HG03354 (cell line): ENCODE measurements around the gene POLD2.
A peak's percentile ranks its signal among the peaks of the same experiment; 100 is the strongest.

ENCODE experiments used
- ATAC-seq: cut with Tn5 transposase; IDR thresholded peaks from one replicate; pipeline ENCODE4 v1.9.1; 2021; ENCODE audit warnings: mild to moderate bottlenecking; ENCODE audit not compliant: unreplicated experiment, poor library complexity, severe bottlenecking

POLD2 gene

GRCh38 chr7:44103923-44104859 is 19.2 kb downstream of the POLD2 start, which contains the start of gene AEBP1:
Gene AEBP1, plus strand, starts transcription at chr7:44104345. Its CDS starts 321 bp downstream, at chr7:44104666.
- no peak for ATAC-seq

DNA sequence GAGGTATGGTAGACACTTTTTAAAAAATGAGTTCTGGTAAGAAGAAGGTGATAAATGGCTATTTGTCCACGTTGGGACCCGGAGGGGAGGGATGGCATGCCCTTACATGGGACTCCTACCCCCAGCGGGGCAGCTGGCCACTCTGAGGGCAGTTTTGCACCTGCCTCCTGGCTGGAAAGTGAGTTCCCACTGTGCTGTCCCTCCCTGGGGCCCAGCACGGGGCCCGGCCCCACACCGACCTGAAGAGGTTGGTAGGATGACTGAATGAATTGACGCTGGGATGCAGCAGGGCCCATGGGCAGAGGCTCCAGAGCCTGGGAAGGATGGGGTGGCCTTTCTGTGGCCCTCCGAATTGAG is 19.8 kb downstream of the POLD2 start:
- ATAC-seq: no peak

DNA sequence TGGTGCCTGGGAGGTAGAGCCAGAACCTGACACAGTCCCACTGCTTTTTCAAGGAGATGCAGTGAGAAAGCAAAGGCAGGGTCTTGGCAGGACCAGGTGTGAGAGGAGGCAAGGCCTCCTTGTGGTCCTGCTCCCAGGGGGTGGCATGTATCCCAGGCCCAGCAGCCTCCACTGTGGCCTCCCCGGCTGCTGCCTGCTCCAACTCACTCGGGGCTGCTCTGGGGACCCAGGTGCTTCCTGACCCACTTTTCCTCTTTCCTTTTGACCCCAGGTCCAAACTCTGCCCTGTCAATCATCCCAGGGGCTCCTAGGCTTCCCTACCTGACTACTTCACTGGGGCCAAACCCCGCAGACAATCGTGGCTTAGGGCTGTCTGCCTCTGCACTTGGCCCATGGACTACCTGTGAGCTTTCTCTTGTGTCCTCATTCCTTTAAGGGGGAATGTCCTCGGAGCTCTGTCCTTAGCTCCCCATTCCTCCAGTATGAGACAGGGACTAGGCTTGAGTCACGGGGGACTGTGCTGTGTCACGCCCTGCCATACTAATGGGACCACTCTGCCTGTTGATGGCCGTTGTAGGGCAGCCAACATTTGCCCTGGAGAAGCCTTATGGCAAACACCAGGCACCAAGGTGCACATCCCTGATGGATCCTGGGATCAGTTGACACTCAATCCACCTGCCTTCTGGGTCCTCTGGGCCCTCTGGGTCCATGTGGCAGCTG is 20.3 kb downstream of the POLD2 start:
- no peak for ATAC-seq

DNA sequence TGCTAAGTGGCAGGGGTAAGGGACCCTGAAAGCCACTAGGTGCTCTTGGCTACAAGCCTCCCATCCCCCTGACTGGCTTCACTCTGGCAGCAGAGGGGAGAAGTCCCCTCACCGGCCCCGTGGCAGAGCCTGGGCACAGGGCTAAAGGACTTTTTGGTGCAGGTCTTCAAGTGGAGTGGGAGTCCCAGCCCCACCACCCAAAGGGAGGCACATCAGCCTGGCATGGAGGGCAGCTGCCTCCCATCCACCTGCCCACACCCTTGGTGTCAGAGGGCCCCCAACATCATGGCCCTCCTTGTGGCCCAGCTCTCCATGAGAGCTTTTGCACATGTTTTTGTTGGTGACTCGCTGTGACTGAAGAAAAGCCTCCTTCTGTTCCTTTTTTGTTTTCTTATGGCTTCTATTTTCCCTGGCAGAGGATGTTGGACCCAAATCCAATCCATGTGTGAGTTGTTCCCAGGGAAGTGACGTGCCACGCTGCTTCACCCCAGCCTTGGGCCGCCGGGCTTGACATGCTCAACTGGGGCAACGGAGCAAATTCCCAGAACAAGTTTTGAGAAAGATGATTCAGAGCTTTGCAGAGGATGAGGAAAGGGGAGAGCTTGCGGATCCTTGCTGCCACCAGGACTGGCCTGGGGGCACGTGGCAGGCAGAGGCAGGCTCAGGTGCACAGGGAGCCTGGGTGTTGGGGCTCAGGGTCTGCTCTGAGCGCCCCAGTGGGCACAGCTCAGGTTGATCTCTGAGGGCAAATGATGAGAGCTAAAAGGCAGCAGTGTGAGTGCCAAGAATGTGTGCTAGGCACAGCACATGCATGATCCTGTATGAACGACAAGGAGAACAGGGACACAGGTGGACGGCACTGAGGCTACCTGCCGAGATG is 21.1 kb downstream of the POLD2 start:
- ATAC-seq: no peak

DNA sequence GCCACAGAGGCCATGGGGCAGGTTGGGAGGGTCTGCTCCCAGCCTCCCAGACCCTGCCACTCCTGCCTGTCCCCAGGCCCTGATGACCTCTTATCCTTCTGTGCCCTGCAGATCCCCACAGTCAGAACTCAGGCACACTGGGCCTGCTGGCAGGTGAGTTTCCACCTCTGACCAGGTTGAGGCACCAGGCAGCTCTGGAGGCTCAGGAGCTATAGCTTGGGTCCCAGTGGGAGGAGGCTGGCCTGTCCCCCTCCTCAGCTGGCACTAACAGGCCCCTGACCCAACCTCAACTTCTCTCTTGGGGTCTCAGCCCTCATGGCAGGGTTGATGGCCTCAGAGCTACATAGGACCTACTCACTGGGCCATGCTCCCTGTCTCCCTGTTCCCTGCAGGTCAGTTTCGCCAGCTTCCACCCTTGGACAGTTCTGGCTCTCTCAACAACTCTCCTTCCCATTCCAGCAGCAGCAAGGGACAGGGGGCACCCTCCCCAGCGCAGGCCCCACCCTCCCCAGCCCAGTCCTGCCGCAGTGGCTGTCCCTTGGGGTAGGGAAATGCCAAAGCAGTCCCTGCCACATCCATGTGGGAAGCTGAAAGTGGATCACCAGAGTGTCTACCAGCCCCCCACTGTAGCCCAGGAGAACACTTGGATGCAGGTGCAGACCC is 21.9 kb downstream of the POLD2 start:
- ATAC-seq: no peak

DNA sequence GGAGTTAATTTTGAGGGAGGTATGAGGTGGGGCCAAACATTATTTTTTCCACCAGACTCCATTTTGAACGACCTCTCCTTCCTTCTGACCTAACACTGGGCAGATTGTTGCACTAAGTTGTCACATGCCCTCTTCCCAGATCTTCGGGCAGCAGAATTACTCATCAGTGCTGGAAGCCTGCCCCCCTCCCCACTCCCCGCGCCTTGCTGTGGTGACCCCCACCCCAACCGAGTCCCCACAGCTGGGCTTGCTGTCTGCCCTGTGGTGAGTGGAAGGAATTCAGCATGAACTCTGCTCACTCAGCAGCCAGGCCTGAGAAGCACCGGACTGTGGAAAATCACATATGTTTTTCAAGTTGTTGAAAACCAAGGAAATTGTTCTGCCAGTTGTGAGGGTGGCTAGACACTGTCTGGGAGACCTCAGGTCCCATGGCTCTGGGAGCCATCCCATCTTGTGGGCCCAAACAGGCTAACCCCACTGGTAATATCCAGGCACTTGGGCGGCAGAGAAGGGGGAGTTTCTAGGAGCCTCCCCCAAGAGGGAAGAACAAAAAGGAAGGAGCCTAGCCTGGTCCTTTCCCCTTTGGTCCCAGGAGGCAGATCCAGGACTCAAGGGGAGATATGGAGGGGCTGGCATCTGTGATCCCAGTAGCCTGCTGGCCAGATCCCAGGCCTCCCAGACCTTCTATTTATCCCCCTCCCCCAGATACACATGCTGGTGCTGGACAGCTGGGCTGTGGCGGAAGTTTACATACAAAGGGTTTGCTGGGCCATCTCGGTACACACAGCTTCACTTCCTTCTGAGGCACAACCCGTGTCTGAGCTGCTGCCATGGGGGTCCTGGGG is 22.7 kb downstream of the POLD2 start:
- no peak for ATAC-seq

DNA sequence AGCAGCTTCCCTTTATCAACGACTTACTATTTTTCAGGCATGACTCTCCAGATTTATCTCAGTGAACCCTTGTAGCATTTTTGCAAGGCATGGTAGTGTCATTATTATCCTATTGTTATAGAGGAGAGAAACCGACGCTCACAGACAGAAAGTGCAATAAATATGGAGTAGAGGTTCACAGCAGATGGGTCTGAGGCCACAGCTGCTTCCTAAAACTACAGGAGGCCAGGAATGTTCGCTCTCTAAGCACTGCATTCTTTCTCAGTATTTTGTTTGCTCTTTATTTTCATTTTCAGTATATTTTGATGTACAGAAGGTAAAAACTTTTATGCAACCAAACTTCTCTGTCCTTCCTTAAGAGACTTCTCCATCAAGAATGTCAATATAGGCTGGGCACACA is 23.7 kb downstream of the POLD2 start:
- no peak for ATAC-seq

GRCh38 chr7:44098092-44099068 is 25.0 kb downstream of the POLD2 start:
- no peak for ATAC-seq

DNA sequence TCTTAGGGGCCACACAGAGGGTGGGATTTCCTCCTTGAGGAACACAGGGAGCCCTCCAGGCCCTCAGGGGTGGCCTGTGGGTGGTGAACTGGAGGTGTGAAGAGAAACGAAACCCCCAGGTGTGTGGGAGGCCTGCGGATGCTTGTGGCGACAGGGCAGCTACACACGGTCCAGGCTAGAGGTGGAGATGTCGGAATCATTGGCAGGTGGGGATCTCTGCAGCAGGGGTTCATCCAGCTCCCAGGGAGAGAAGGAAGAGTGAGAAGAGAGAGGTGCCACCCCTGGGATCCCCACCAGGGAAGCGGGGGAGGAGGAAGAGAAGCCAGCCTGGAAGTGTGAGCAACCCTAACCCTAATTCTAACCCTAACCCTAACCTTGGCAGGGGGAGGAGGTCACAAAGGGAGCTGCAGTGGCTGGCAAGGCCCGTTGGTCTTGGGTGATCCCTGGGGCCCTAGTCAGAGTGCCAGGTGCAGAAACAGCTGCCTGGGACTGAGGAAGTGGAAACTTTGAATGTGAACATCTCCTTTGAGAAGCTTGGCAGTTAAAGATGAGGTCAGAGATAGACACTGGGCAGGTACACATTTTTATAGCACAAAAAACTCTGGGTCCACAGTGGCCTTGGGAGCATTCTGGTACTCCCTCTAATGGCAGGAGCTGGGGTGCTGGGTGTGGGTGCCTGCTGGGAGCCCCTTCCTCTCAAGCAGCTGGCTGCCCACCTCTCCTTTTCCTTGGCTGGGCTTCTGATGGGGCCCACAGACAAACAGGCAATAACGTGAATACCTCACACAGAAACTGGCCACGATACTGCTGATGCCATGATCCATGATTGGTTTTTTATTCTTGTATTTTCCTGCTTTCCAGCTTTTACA is 26.1 kb downstream of the POLD2 start:
- peak; percentile 85 for ATAC-seq

GRCh38 chr7:44096326-44096881 is 26.9 kb downstream of the POLD2 start:
- no peak for ATAC-seq

DNA sequence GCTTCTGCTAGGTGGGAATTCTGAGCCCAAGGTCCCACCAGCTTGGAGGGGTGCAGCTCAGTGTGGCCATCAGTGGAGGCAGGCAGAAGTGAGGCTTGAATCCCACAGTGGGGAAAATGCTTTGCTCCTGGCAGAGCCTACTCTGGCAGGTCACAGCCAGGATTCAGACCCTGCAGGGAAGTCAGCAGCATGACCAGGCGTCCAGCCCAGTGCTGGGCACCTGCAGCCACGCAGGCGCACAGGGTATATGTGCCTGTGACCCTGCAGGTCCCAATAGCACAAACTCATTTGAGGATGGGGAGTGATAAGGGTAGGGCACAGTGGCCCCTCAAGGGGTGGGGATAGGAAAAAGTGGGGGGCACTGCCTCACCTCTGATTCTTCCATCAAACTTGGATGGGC is 27.6 kb downstream of the POLD2 start:
- ATAC-seq: no peak

GRCh38 chr7:44094883-44095592 is 28.3 kb downstream of the POLD2 start:
- ATAC-seq: no peak

DNA sequence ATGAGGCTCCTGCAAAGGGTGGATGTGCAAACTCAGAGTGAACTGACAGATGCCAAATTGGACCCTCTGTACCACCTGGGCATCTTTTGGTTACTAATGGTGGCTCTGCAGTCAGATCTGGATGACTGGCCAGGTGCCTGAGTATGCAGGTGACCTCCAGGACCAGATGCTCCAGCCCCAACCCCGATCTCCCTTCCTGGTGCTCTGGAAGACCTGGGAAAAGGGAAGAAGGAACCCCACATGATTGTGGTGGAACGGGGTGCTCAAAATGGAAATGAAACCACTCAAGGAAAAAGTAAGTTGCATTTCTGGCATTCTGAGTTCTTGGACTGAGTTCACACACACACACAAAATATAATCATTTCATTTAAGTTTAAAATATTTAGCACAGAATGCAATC is 29.0 kb downstream of the POLD2 start:
- ATAC-seq: no peak

- no peak for ATAC-seq
Measured at GRCh38 chr7:44093102-44093641, 30.2 kb downstream of the POLD2 start.
